HepG2 (cell line): Measurements from ENCODE around the gene TSGA10. TPM values are rescaled to one million over a fixed set of nuclear protein-coding genes. Genes with fewer than 3 reads are reported as not detected.

Experiments used
- ARID4A ChIP-seq: sonication (generic); formaldehyde crosslinking; IDR thresholded peaks from 2 replicates; pipeline ENCODE4 v1.5.0; 2020; ENCODE audit warnings: mild to moderate bottlenecking, missing genetic modification reagents, borderline replicate concordance
- CC2D1A ChIP-seq: sonication (generic); formaldehyde crosslinking; IDR thresholded peaks from 2 replicates; pipeline ENCODE4 v1.8.1; 2023; ENCODE audit warnings: mild to moderate bottlenecking, missing genetic modification reagents
- FOXO1 ChIP-seq: sonication (generic); formaldehyde crosslinking; IDR thresholded peaks from 2 replicates; pipeline ENCODE4 v1.4.0; 2020; ENCODE audit warnings: missing genetic modification reagents
- MBD4 ChIP-seq: IDR thresholded peaks from 2 replicates; pipeline ENCODE4 v1.6.1; 2012; ENCODE audit warnings: low read length, inconsistent platforms, borderline replicate concordance
- MLX ChIP-seq: IDR thresholded peaks from 2 replicates; pipeline ENCODE4 v1.6.1; 2016
- MTF1 ChIP-seq: sonication (generic); formaldehyde crosslinking; IDR thresholded peaks from 2 replicates; pipeline ENCODE4 v1.5.0; 2020; ENCODE audit warnings: missing genetic modification reagents
- PBX3 ChIP-seq: sonication (generic); formaldehyde crosslinking; IDR thresholded peaks from 2 replicates; pipeline ENCODE4 v1.8.1; 2023; ENCODE audit warnings: missing genetic modification reagents, inconsistent platforms, borderline replicate concordance
- PTBP1 ChIP-seq: fragments of 200-400 bp; formaldehyde crosslinking; IDR thresholded peaks from 2 replicates; pipeline ENCODE4 v1.6.1; 2018; ENCODE audit warnings: low read length, low read depth; ENCODE audit not compliant: poor library complexity, severe bottlenecking
- ZBTB20 ChIP-seq: sonication (generic); formaldehyde crosslinking; IDR thresholded peaks from 2 replicates; pipeline ENCODE4 v1.8.1; 2023; ENCODE audit warnings: missing genetic modification reagents, low read depth, mild to moderate bottlenecking, borderline replicate concordance
- ZNF33B ChIP-seq: sonication (generic); formaldehyde crosslinking; IDR thresholded peaks from 2 replicates; pipeline ENCODE4 v1.5.1; 2020; ENCODE audit warnings: mild to moderate bottlenecking, missing genetic modification reagents
- ZNF784 ChIP-seq: sonication (generic); formaldehyde crosslinking; IDR thresholded peaks from 2 replicates; pipeline ENCODE4 v1.5.1; 2020; ENCODE audit warnings: missing genetic modification reagents, mild to moderate bottlenecking, borderline replicate concordance
- polyA plus RNA-seq, 8 experiments: library from polyadenylated mRNA; depleted of rRNA in 3 of 8; stranded (reverse) in 7 of 8; unstranded in 1 of 8; fragments of >200 nt; fragmentation: Illumina TruSeq in 4 of 8; extraction: Trizol in 4 of 8; gene quantifications; 2 replicates each; pipeline versions ENCODE4 v1.2.1 to v1.2.3, GENCODE V29; 2011 to 2016; ENCODE audit warnings: low read depth in 4 of 8, missing spikeins in 1 of 8, mixed read lengths in 1 of 8; ENCODE audit not compliant: insufficient read depth in 1 of 8
- total RNA-seq, 5 experiments: library from RNA; depleted of rRNA; stranded (reverse); fragments of >200 nt; fragmentation: Illumina TruSeq; extraction: Trizol; gene quantifications; 2 replicates each; pipeline ENCODE4 v1.2.3, GENCODE V29; 2016; ENCODE audit warnings: low read depth in 1 of 5
- TF ChIP-seq, protein P1 (sequence below): sonication (generic); formaldehyde crosslinking; IDR thresholded peaks from 2 replicates; pipeline ENCODE4 v1.8.0; 2022; ENCODE audit warnings: mild to moderate bottlenecking, missing genetic modification reagents, borderline replicate concordance
- TF ChIP-seq, protein P2 (sequence below), 2 experiments: sonication (generic) in 1 of 2; formaldehyde crosslinking in 1 of 2; IDR thresholded peaks; 2 replicates each; pipeline versions ENCODE4 v1.4.0 to v1.6.1; 2018 to 2020; ENCODE audit warnings: missing genetic modification reagents in 2 of 2, borderline replicate concordance in 1 of 2, low read depth in 1 of 2, mild to moderate bottlenecking in 1 of 2, missing biosample characterization in 1 of 2

TSGA10 gene
- total and polyA plus RNA-seq, 2 of the 13 experiments (the other 11 are each of a cell fraction or from before 2014, with no cell fraction given), result 4.7 to 13.1 TPM

DNA sequence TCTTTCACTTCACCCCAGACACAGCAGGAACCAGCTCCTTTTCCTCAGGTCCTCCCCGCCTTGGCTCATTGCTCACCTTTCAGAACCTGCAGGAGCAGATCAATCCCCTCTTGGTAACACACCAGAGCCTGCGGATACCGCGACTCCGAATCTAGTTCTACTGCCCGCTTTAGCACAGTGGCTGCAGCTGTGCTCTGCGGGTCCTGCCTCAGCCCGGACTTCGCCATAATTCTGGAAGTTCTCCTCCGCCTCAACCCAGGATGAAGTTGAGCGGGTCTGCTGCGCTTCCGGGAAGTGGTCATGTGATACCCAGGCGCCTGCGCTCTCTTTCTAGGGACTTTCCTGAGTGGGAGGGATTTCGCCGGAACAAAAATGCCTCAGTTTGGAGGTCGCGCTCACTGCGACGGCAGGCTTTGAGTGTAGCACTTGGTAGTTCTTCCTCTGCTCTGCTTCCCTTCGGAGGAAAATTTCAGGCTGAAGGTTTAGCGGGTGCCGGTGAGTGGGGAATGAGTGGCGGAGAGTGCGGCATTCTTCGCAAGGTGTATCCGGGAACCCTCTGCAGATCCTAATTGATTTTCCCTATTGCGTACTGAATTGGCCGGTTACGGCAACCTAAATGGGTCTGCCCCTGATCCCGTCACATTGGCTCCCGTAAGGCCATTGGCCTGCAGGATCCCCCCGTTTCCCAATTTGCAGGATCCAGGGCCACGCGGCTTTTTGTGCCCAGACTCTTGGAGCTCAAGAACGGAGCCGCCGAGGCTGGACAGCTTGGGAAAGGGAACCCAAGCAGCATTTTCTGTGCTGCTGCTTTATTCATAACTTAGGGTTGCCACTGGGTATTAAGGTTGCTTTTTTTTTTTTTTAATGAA, 26.2 kb upstream of the TSGA10 start, which contains the start of the genes MITD1 and MRPL30 (continued):
- TF ChIP-seq, protein P1, sequence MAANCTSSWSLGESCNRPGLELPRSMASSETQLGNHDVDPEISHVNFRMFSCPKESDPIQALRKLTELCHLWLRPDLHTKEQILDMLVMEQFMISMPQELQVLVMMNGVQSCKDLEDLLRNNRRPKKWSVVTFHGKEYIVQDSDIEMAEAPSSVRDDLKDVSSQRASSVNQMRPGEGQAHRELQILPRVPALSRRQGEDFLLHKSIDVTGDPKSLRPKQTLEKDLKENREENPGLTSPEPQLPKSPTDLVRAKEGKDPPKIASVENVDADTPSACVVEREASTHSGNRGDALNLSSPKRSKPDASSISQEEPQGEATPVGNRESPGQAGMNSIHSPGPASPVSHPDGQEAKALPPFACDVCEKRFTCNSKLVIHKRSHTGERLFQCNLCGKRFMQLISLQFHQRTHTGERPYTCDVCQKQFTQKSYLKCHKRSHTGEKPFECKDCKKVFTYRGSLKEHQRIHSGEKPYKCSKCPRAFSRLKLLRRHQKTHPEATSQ (CRISPR knock-in tag), result peak; percentile 78; the same call in 1 of the 2 replicates
- TF ChIP-seq MBD4 (peak; percentile 84; the same call in 1 of the 2 replicates), FOXO1 (CRISPR knock-in tag) (peak; percentile 75; the same call in 1 of the 2 replicates), ARID4A (CRISPR knock-in tag) (peak; percentile 98), PTBP1 (no peak), ZNF784 (CRISPR knock-in tag) (peak; percentile 89), PBX3 (CRISPR knock-in tag) (no peak; the same call in 1 of the 2 replicates), MLX (CRISPR knock-in tag) (peak; percentile 55; the same call in 1 of the 2 replicates), ZNF33B (CRISPR knock-in tag) (peak; percentile 90), ZBTB20 (CRISPR knock-in tag) (peak; percentile 98), CC2D1A (CRISPR knock-in tag) (no peak), MTF1 (CRISPR knock-in tag) (no peak)
- TF ChIP-seq, protein P2, sequence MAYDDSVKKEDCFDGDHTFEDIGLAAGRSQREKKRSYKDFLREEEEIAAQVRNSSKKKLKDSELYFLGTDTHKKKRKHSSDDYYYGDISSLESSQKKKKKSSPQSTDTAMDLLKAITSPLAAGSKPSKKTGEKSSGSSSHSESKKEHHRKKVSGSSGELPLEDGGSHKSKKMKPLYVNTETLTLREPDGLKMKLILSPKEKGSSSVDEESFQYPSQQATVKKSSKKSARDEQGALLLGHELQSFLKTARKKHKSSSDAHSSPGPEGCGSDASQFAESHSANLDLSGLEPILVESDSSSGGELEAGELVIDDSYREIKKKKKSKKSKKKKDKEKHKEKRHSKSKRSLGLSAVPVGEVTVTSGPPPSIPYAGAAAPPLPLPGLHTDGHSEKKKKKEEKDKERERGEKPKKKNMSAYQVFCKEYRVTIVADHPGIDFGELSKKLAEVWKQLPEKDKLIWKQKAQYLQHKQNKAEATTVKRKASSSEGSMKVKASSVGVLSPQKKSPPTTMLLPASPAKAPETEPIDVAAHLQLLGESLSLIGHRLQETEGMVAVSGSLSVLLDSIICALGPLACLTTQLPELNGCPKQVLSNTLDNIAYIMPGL (CRISPR knock-in tag; IDR thresholded peaks at IDR 0.05; ENCODE audit: borderline replicate concordance in 1 of 2, low read depth in 1 of 2), result peak; percentile 96 to 98
